ENCODE results near the gene CLEC5A.
"Not testable (repeated sequence)": the region's sequence is repeated elsewhere in the genome, so short reads cannot be mapped to it uniquely, and the experiment has no call there.

The CLEC5A gene

GRCh38 chr7:141949021-141949420 lies 2.2 kb upstream of the CLEC5A start:
- DNase-seq (ENCODE audit: low spot score): no peak

DNA sequence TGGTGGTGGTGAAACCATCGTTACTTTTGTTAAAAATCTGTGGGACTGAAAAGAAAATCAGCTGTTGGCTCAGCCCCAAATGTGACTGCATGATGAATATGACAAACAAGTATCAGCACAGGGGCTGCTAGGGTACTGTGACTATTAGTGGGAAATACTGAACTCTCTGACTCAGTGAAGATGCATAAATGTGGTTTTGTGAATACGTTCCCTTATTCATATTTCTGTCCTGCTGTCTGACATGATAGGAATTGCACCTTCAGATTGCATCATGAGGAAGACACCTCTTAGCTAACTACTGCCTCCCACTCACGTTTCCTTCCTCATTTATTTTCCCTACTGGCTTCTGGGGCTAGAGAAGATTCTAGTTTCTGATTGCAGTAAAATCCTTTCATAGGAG lies 1.4 kb downstream of the CLEC5A start:
- no peak for DNase-seq (ENCODE audit: low spot score)

DNA sequence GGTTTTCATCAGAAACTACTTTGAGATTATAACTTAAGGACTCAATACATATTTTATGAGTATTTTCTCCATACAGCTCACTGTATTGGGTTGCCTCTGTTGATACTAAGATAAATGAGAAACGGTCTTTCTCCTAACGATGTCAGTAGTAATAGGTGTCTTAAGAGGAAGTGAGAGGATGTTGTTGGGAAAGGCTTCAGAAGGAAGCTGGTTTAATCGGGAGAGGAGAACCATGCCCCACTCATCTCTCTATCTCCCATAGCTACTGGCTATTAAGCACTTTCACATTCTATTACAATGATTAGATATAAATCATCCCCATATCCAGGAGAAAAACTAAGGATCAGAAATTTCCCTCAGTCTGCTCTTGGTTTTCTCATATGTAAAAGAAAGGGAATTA lies 2.0 kb downstream of the CLEC5A start:
- no peak for DNase-seq (ENCODE audit: low spot score)

DNA sequence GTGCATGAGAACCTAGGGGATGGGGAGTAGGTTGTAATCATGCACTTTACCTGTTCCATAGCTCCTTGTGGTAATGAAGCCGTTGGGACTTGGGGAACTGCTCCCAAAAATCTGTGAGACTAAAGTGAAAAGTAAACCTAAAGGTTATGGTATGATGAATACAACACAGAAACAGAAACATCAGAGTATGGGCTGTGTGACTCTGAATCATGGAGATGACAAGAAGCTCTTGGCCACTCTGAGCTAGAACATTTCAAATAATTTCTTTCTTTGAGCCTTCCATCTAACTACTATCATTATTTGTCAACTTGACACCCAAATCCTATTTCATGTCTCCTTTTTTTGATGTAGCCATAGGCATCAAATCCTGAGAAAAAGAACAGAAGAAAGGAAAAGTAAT lies 2.9 kb downstream of the CLEC5A start:
- DNase-seq (ENCODE audit: low spot score): no peak

DNA sequence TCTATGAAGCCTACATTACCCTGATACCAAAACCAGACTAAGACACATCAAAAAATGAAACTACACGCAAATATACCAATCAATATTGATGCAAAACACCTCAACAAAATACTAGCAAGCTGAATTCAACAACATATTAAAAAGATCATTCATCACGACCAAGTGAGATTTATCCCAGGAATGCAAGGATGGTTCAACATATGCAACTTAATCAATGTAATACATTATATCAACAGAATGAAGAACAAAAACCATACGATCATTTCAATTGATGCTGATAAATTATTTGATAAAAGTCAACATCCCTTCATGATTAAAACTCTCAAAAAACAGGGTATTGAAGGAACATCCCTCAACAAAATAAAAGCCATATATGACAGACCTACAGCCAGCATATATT lies 5.7 kb downstream of the CLEC5A start:
- DNase-seq (ENCODE audit: low spot score): no peak

GRCh38 chr7:141930211-141930610 lies 16.6 kb downstream of the CLEC5A start:
- no peak for DNase-seq (ENCODE audit: low spot score)

- no peak for DNase-seq (ENCODE audit: low spot score)
These were observed 18.0 kb downstream of the CLEC5A start for GRCh38 chr7:141928845-141929195.

- no peak for DNase-seq (ENCODE audit: low spot score)
These were observed 18.5 kb downstream of the CLEC5A start for GRCh38 chr7:141928146-141928844.

GRCh38 chr7:141920281-141920680 lies 26.5 kb downstream of the CLEC5A start:
- DNase-seq (ENCODE audit: low spot score): no peak

DNA sequence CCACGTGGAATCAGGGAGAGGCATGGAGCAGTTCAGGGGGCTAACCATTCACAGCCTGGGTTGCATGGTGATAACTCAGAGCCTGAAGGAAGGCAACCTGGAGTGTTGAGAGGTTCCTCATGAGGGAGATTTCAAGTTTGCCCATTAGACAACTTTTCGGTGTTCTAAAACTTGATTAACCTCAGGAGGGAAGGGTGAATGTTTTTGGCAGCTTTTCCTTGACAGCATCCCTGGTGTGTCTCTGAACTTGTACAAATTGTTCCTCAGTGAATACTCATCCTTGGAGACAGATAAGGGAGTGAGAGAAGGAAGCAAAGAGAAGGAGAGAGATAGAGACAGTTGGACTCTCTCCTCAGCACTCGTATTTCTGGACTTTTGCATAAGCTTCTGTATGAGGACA lies 30.7 kb downstream of the CLEC5A start, which contains the start of gene OR9A4:
Gene OR9A4, plus strand, starts transcription at position 301 of the 400 bp plus-strand sequence. CDS start 2,477 bp downstream, outside the sequence.
- DNase-seq (ENCODE audit: low spot score): no peak

GRCh38 chr7:141915565-141915964 lies 31.2 kb downstream of the CLEC5A start:
- no peak for DNase-seq (ENCODE audit: low spot score)

DNA sequence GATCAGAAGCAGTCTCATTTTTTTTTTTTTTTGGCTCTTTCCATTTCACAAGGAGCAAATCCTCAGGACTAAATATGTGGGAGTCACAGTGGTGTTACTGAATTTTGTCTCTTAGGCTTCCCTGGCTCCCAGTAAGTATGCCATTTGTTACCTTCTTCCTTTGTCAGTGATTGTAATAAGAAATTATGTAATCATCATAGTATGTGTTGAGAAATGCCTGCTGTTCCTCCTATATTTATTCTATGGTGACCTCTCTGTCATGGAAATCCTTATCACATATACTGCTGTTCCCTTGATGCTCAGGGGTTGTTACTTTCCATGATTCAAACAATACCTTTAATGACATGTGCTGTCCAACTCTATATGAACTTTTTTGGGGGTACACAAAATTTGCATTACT lies 35.4 kb downstream of the CLEC5A start:
- no peak for DNase-seq (ENCODE audit: low spot score)

DNA sequence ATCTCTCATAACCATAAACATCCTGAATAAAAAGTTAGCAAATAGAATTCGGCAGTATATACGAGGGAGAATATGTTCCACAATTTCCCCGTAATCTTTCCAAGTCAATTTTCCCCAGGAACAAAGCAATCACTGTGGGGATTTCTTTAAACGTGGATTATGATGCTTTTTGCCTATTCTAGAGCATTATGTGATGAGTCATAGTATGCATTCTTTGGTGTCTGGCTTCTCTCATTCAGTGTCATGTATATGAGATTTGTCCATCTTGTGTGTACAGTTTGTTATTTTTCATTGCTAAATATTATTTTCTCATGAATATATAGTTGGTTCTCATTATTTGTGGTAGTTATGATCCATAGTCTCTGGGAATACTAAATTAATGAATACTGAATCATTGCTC lies 40.5 kb downstream of the CLEC5A start:
- DNase-seq (ENCODE audit: low spot score): no peak

GRCh38 chr7:141899366-141899765 lies 47.4 kb downstream of the CLEC5A start:
- not testable (repeated sequence) for DNase-seq (ENCODE audit: low spot score)

GRCh38 chr7:141891336-141891735 lies 55.4 kb downstream of the CLEC5A start:
- DNase-seq (ENCODE audit: low spot score): no peak

GRCh38 chr7:141889321-141889720 lies 57.5 kb downstream of the CLEC5A start:
- no peak for DNase-seq (ENCODE audit: low spot score)

DNA sequence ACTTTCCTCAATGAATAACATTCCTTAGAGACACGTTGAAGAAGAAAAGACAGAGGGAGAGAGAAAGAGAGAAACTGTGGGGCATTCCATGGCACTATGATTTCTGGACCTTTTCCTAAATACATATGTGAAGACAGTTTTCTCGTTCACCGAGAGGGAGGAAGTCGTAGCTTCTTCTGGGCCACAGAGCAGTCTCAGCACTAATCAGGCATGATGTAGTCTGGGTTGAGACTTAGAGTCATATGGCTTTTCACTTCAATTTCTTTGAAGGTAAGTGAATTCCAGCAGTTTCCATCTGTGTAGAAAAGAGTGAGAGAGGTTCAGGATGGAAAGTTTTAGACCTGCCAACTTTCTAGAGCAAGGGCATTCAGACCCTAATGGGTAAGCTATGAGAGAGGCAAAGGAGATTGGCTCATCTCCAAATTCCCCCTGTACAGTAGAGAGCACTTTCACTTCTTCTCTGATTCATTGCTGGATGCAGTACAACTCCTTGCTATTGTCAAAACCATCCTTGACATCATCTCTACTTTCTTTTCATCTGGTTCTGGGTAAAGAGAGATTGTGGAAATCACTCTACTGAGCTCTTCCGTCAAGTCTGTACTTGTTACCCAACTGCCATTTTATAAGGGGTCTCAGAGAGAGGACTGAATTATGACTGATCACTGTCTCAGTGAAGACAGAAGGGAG lies 62.1 kb downstream of the CLEC5A start:
- no peak for DNase-seq (ENCODE audit: low spot score)

DNA sequence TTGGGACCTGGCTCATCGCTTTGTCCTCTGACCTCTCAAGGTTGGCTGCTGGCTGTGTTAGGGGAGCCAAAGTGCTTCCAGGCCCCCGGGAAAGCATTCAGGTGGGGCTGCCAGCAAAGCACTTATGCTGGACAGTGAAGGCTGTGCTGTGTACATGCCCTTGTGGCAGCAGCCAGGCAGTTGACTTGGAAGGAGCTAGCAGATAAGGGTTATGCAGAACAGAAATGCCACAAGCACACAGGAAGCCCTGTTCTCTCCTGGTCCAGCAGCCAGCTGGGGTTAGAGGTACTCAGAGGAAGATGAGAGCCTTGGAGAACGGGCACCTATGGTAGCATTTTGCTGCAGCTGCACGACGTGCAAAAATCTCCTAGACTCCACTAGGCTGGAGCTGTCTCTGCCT lies 65.8 kb downstream of the CLEC5A start:
- no peak for DNase-seq (ENCODE audit: low spot score)

DNA sequence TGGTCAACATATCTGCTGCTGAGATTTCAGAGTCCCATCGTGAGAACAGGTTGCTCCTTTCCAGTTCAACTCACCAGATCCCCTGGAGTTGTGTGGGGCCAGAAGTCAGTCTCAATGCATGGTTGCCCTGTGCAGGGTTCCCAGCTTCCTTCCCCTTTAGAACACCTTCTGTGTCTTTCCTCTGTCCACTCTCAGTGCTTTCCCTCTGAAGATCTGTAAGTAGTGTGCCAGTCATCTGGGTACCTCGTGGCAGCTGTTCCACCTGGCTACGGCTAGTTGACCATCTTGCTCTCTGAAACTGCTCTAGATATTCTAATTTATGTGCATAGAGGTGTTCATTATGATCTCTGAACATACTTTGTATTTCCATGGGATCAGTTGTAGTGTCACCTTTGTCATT lies 69.4 kb downstream of the CLEC5A start:
- DNase-seq (ENCODE audit: low spot score): no peak
